Ishikawa (cell line): Measurements from ENCODE around the gene TSN.

Experiments
- EP300 ChIP-seq: IDR thresholded peaks from 2 replicates; pipeline ENCODE4 v1.6.1; 2012; ENCODE audit warnings: borderline replicate concordance
- TAF1 ChIP-seq: IDR thresholded peaks from 2 replicates; pipeline ENCODE4 v1.6.1; 2012; ENCODE audit warnings: low read depth, mild to moderate bottlenecking
- USF1 ChIP-seq: IDR thresholded peaks from 2 replicates; pipeline ENCODE4 v1.6.1; 2012

- TF ChIP-seq TAF1 (no peak), EP300 (no peak), USF1 (no peak)
Observed at GRCh38 chr2:121746071-121746578, 9.3 kb upstream of the TSN start.
